Skeletal muscle cell (primary cell): Measurements from ENCODE around the gene KRTAP9-9.
"Not testable (repeated sequence)": the region's sequence is repeated elsewhere in the genome, so short reads cannot be mapped to it uniquely, and the experiment has no call there.

Experiments used
- DNase-seq: peaks from one replicate; pipeline ENCODE4 v3.0.0-alpha.2; 2010; ENCODE audit warnings: low read depth
- H3K4me3 ChIP-seq: 2 replicates; pipeline ENCODE4 v1.5.1; 2011; ENCODE audit warnings: low read depth, mild to moderate bottlenecking, control low read depth, low read length, moderate library complexity

The KRTAP9-9 gene

GRCh38 chr17:41258406-41258805 lies 3.2 kb downstream of the KRTAP9-9 start:
- no peak overlapping the region for H3K4me3 ChIP-seq
- DNase-seq = no peak

GRCh38 chr17:41263212-41263611 lies 8.0 kb downstream of the KRTAP9-9 start:
- no peak overlapping the region for H3K4me3 ChIP-seq
- no peak for DNase-seq

DNA sequence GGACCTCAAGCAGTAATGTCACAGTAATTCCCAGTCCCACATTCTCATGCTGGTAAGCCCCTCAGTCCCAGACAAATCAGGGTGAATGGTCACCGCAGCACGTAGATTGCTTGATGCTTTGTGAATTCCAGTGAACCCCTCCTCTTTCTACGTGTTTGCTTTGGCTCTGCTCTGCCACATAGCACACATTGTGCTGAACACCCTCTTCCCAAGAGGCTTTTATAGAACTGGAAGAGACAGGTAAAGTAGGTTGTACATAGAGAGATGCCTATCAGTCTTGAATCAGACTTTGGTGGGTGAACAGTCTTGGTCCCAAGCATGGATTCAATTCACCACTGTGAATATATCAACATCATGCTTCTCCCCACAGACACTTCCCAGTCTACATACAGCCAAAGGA lies 9.4 kb downstream of the KRTAP9-9 start:
- no peak overlapping the region for H3K4me3 ChIP-seq
- no peak for DNase-seq

- no peak within 1 kb of the TSS for H3K4me3 ChIP-seq
- DNase-seq = no peak
Observed at GRCh38 chr17:41265078-41265477, 9.9 kb downstream of the KRTAP9-9 start, which contains the start of gene KRTAP9-6. Gene KRTAP9-6 (plus strand): TSS chr17:41265378. CDS start chr17:41265378, 0 bp downstream.

GRCh38 chr17:41267711-41268110 lies 12.5 kb downstream of the KRTAP9-9 start:
- no peak overlapping the region for H3K4me3 ChIP-seq
- DNase-seq = no peak

GRCh38 chr17:41271323-41271722 lies 16.1 kb downstream of the KRTAP9-9 start:
- DNase-seq, H3K4me3 ChIP-seq: not testable (repeated sequence)

DNA sequence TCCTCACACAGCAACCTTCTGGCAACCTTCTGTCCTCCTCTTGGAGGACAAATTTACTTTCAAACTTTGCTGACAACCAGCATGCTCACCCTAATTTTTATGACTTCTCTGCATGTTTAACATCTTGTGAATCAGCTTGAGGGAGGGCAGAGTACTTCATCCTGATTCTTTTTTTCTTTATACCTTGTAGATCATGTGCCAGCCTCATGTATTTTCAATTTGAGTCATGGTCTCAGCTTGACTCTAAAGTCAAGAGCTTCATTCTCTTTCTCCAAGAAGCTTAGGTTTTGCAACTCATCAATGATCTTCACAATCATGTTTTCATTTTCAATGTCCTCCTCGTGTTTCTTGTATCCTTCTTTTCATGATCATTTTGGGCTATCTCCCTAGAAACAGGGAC lies 16.7 kb downstream of the KRTAP9-9 start:
- DNase-seq = no peak
- H3K4me3 ChIP-seq = no peak overlapping the region

- DNase-seq, H3K4me3 ChIP-seq: not testable (repeated sequence)
Observed at GRCh38 chr17:41275648-41276190, 20.5 kb downstream of the KRTAP9-9 start, which contains the start of gene KRTAP9-7. Gene KRTAP9-7 (plus strand): TSS chr17:41275698. CDS start chr17:41275698, 0 bp downstream.

DNA sequence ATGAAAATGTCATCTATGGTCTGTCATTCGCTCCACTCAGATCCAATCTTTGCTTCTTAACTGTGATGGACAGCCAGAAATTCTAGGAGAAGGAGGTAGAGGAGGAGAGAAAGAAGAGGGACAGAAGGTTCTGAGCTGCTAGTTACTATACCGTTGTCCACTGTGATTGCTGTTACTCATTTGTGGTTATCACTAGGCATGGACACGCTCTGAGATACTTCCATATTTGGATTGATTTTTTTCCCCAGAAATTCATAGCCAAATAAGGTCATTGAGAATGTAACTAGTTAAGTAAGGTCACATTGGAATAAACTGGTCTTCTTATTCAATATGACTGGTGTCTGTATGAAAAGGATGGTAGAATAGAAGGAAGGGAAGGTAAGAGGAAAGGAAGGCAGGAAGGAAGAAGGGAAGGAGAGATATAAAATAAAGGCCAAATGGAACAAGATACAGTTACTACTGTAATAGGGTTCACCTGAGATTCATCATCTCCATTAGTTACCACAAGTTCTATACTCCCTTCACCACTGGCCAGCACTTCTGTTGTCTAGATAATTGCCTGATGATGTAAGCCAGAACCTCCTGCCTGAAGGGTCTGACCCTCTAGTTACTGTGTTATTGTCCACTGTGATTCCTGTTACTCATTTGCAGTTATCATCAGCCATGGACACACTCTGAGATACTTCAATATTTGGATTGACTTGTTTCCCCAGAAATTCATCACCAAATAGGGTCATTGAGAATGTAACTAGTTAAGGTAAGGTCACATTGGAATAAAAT lies 23.2 kb downstream of the KRTAP9-9 start:
- no peak overlapping the region for H3K4me3 ChIP-seq
- DNase-seq = no peak

GRCh38 chr17:41284043-41284442 lies 28.9 kb downstream of the KRTAP9-9 start:
- DNase-seq = no peak
- no peak overlapping the region for H3K4me3 ChIP-seq

- H3K4me3 ChIP-seq = no peak overlapping the region
- DNase-seq = no peak
Observed at GRCh38 chr17:41284546-41284945, 29.4 kb downstream of the KRTAP9-9 start.

GRCh38 chr17:41287050-41287449 lies 31.9 kb downstream of the KRTAP9-9 start:
- no peak overlapping the region for H3K4me3 ChIP-seq
- no peak for DNase-seq

GRCh38 chr17:41294016-41294415 lies 38.8 kb downstream of the KRTAP9-9 start:
- H3K4me3 ChIP-seq = no peak overlapping the region
- no peak for DNase-seq

DNA sequence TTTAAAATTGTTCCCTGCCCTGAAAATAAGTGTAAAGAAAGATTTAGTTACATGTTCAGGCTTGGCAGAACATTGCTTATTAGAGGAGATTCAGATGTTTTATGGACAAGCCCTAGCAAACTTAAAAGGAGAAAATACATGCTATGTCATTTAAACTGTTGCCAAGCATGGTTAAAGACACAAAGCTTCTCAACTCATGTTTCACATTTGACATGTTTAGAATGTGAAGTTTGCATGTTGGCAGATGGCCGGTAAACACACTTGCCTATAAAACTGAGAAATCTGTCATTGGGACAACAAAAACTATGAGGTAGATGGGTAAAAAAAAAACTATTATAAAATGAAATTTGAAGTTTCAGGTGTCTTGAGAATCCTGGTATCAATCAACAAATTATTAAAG lies 41.7 kb downstream of the KRTAP9-9 start:
- DNase-seq = no peak
- no peak overlapping the region for H3K4me3 ChIP-seq

DNA sequence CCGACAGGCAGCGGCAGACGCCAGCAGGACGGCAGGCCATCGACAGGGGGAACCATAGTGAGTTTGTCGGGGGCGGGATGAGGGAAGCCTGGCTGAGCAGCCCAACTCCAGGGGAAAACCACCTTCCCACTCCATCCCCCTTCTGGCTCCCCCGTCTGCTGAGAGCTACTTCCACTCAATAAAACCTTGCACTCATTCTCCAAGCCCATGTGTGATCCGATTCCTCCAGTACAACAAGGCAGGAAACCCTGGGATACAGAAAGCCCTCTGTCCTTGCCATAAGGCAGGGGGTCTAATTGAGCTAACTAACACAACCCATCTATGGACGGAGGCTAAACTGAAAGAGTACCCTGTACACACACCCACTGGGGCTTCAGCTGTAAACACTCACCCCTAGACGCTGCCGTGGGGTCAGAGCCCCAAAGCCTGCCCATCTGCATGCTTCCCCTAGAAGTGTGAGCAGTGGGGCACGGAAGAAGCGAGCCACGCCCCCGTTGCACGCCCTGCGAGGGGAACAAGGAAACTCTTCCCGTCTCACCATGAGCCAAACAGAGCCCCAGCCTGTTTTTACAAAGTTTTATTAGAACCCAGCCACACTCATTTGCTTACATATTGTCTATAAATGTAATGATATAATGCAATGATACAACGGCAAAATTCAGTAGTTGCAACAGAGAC lies 43.4 kb downstream of the KRTAP9-9 start:
- H3K4me3 ChIP-seq = no peak overlapping the region
- no peak for DNase-seq

DNA sequence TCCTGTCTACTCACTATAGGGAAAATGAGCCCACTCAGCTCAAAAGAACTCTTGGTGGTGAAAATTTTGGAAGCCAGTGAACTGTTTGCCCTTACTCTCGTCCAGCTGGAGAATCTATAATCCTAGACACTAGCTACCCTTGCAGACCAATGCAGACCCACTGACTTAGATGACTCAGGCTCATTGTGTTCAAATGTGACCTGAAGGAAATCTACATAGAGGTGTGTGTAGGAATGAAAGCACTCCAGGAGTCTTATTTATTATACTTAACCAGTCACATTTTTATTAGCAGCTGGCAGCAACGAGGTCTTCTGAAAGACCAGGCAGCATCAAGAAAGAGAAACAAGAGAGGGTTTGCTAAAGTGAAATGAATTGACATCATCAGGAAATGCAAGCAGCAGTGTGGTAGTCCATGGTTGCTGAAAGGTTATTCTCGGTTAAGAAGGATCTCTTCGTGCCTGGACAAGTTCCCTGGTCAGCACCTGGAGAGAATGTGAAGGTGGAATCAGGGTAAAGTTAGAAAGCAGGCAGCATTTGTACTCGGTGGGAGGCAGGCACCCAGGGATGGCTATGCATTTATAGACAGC lies 46.1 kb downstream of the KRTAP9-9 start:
- no peak overlapping the region for H3K4me3 ChIP-seq
- no peak for DNase-seq

GRCh38 chr17:41301916-41302901 lies 47.0 kb downstream of the KRTAP9-9 start, which contains the start of gene KRTAP29-1:
Gene KRTAP29-1 (minus strand): TSS chr17:41302851. CDS start chr17:41302851, 0 bp downstream.
- no peak for DNase-seq
- no peak within 1 kb of the TSS for H3K4me3 ChIP-seq

- H3K4me3 ChIP-seq = no peak overlapping the region
- no peak for DNase-seq
Observed at GRCh38 chr17:41302981-41303380, 47.8 kb downstream of the KRTAP9-9 start.

DNA sequence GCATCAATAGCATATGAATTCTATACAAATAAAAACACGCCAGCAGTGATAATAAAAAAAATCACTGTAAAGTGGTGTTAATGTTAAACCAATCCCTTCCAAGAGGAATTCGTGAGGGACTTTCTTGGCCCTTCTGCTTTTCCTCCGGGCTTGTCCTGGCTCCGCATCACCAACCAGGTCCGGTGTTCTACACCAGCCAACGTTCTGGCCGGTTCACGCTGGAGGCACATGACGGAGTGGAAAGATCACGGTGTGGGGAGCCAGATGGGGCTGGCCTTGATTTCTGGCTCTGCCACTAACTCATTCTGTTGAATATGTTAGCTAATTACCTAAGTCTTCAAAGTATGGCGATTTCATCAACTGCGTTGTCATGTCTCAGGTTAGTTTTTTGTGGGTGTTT lies 48.9 kb downstream of the KRTAP9-9 start:
- DNase-seq = no peak
- H3K4me3 ChIP-seq = no peak overlapping the region
